GM18511 (cell line): ENCODE results near the gene STYX.
A peak's percentile ranks its signal among the peaks of the same experiment; 100 is the strongest.
"Not testable (repeated sequence)": the region's sequence is repeated elsewhere in the genome, so short reads cannot be mapped to it uniquely, and the experiment has no call there.

Source experiments
- ATAC-seq: cut with Tn5 transposase; IDR thresholded peaks from one replicate; pipeline ENCODE4 v1.9.1; 2021; ENCODE audit warnings: mild to moderate bottlenecking, moderate library complexity; ENCODE audit not compliant: unreplicated experiment

Gene STYX

DNA sequence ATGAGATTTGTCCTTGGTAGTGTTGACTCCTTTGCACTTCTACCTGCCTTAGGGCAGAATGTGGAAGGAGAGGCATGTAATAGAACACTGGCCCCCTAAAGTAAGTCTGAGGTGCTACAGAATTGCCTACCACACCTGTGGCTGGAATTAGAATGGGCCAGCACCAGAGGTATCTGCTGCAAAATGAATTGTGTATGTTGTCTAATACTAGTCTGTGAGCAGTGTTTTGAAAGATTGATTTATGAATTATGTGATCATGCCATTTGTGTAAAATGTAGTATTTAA is 5.7 kb upstream of the STYX start:
- no peak for ATAC-seq

- not testable (repeated sequence) for ATAC-seq
These were observed 2.5 kb upstream of the STYX start for GRCh38 chr14:52727509-52727908.

- ATAC-seq, result not testable (repeated sequence)
These were observed 931 bp upstream of the STYX start for GRCh38 chr14:52729035-52729434.

DNA sequence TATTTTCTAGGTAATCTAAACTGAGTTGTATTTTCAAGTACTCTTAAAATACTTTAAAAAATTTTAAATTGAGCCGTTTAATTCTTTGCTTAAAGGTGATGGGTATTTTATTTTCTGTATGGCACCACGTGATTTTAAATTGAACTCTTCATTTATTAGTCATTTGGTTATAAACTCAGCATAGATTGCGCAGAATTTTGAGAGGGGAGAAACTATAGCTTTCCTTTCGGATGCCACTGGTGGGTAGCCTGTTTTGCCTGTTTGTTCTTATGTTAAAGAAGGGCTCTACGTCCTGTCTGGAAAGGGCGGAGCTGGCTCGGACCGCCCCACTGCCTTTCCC is 411 bp upstream of the STYX start:
- no peak for ATAC-seq

DNA sequence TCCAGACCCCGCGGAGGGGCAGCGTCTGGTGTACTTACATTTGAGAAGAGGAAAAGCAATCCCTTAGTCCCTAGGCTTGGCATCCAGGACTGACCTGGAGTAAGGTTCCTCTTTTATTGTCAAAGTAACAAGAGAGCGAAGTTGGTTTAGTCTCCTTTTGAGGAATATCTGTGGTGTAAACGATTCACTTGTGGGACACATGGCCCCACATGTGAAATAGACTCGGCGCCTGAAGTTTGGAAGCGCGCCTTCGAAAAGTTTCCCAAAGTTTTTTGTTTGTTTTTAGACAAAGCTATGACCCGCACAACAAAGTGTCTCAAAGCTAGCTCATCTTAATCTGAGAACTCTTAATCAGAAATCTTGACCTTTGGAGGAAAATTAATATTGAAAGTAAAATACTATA is 744 bp downstream of the STYX start:
- no peak for ATAC-seq

GRCh38 chr14:52733824-52734223 is 3.9 kb downstream of the STYX start:
- ATAC-seq, result no peak

GRCh38 chr14:52735921-52736489 is 6.0 kb downstream of the STYX start:
- no peak for ATAC-seq

DNA sequence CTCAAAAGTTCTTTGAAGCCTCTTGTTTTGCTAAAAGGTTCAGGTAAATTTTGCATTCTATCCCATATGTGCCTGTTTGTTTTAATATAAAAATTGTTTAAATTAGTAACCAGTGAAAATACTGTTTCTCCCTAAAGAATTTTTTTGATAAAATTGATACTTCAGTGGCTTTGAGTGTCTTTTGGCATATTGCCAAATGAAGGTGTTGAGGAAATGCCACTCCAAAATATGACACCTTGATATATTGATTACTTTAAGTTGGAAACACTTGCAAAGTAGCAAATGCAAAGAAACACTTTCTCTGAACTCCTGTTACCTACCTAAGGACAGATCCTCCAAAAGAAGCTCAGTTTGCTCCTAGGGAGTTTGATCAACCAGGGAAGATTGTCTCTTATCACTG is 8.4 kb downstream of the STYX start:
- no peak for ATAC-seq

- ATAC-seq, result no peak
These were observed 10.8 kb downstream of the STYX start for GRCh38 chr14:52740751-52741150.

DNA sequence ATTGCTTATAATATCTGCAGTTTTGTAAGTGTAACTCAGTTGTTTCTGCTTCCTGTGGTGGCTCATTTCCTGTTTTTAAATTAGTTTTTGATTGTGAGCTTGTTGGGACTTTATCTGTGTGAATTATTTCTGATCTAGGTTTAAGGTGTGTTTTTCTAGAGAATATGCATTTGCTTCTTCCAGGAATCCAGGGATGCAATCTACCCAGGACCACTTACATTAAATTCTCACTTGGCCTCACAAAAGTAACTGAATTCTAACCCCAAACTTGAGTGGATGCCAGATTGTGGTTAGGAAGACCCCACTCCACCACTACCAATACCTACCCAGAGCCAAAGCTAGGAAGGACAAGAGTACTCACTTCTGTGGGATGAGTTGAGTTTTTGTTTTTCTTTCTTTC is 11.9 kb downstream of the STYX start:
- peak; percentile 35 for ATAC-seq

DNA sequence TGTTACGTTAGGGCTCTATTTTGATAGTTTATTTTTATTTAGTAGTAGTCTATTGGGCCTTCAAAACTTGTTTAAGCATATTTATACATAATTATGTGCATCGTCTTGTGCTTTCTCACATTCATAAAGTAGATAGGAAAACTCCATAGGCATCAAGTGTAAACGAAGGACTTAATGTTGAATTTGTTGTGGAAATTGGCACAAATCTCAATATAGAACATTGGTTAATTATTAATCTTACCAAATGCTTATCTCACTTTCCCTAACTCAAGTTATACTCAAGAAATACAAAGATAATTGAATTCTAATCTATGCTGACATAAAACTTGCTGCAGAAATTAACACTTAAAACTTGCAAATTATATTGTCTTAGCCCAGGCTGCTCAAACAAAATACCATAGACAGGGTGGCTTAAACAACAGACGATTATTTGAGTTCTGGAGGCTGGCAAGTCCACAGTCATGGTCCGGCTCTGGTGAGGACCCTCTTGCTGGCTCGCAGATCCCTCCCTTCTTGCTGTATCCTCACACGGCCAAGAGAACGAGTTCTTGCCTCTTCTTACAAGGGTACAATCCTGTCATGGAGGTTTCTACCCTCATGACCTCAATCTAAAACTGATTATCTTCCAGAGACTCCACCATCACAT is 18.8 kb downstream of the STYX start:
- ATAC-seq, result no peak

GRCh38 chr14:52755607-52756316 is 25.8 kb downstream of the STYX start:
- ATAC-seq, result no peak

DNA sequence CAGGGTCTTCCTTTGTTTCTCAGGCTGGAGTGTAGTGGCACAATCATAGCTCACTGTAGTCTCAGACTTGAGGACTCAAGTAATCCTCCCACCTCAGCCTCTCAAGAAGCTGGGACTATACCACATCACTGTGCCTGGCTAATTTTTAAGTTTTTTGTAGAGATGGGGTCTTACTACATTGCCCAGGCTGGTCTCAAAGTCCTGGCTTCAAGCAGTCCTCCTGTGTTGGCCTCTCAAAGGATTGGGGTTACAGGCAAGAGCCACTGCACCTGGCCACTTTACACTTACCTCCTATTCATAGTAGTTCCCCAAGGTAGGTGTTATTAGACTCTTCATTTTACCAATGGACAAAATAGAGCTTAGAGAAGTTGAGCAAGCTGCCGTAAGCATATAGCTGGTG is 29.2 kb downstream of the STYX start:
- no peak for ATAC-seq

GRCh38 chr14:52762923-52763322 is 33.0 kb downstream of the STYX start:
- not testable (repeated sequence) for ATAC-seq

DNA sequence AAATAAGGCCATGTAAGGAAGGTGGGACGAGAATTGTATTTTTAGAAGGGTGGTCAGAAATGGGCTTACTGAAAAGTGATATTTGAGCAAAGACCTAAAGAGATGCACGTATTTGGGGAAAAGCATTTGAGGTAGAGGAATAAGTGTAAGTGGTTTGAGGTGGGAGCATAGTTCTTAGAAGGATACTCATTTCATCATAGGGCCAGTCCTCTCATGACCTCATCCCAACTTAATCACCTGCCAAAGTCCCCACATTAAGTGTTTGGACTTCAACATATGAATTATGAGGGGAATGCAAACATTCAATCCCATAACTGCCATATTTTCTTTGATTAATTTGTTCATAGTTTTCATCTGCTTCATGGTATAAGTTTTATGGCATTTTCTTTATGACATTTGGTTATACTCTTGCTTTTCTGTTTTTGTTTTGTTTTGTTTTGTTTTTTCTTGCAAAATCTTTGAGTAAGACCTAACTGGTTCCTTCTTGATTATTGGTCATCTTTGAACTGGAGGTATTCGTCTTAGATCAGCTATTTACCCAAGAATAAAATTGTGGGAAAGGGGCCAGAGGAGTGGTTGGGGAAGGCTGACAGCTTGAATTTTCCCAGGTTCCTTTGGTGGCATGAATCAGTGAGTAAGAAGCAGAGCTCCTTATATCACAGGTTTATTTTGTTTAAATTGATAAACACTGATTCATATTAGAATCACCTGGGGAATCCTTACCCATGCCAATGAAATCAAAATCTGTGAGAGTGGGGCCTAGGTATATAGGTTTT is 37.3 kb downstream of the STYX start:
- ATAC-seq, result no peak

DNA sequence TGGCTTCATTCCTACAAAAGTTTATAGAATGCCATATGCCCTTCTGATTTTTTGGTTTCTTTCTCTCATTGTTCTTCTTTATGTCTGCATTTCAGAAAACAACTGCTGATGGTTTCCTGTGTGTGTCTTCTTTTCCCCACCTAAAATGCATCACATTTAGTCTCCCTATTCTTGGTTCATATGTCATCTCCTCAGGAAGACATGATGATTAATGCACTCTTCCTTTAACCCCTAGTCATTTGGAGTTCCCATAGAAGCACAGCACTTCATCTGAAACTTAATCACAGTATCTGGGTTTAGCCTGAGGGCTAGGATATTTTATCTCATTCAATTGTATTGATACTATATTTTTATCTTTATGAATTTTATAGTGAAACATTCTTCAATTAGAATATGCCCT is 39.9 kb downstream of the STYX start:
- ATAC-seq, result no peak

DNA sequence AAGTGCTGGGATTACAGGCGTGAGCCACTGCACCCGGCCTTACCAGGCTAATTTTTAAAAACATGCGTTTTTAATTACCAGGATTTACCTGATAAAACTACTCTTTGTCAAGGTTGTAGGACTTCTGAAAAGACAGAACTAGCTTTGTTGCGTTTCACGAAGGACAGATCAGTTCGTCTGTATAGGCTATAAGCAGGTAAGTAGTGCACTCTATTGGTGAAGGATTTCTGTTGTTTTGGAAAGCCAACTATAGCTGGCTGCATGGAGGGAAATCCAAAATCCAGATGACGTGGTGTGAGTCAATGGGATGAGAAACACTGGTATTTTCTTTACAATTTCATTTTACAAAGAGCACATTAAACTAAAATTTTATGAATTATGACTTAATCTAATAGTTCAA is 46.9 kb downstream of the STYX start:
- ATAC-seq, result no peak

DNA sequence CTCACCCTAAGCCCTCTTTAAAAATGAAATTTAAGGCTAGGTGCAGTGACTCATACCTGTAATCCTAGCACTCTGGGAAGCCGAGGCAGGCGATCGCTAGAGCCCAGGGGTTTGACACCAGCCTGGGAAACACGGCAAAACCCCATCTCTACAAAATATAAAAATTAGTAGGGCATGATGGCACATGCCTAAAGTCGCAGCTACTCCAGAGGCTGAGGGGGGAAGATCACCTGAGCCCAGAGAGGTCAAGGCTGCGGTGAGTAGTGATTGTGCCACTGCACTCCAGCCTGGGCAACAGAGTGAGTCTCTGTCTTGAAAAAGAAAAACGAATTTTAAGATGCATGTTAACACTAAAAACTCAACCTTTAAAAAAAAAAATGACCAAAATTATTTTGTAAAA is 48.7 kb downstream of the STYX start:
- ATAC-seq, result no peak

- no peak for ATAC-seq
These were observed 50.9 kb downstream of the STYX start for GRCh38 chr14:52780893-52781292.

DNA sequence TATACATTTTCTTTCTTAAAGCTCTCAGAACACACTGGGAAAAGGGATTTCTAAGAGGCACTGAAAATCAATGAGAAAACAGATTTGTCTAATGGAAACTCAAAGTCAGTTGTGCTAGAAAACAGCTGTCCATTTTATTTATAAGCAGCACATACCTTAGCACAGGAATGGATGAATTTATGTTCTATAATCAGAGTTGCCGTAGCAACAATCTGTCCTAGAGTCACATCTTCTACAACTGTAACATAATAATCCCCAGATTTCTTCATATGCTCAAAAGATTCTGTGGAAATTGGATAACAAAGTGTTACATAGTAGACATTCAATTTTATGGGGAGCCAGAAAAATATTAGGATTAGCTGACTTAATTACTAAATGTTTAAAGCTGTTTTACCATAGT is 51.7 kb downstream of the STYX start:
- no peak for ATAC-seq

DNA sequence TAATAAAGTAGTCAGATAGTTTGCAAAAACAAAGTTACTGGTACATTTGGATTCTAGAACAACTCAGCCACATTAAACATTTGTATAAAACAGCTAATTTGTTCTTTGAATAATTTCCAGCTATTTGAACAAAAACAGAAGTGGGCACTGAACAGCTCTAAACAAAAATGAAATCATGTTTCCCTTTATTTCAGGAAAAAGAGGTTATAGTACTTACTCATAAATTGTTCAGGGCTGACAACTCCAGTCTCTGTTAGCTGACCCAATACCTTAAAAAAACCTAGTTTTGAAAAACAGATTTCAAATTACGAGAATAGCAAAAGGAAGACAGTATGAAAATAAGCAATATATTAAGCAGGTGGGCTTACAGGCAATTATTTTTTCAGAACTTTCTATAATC is 53.2 kb downstream of the STYX start:
- ATAC-seq, result no peak

DNA sequence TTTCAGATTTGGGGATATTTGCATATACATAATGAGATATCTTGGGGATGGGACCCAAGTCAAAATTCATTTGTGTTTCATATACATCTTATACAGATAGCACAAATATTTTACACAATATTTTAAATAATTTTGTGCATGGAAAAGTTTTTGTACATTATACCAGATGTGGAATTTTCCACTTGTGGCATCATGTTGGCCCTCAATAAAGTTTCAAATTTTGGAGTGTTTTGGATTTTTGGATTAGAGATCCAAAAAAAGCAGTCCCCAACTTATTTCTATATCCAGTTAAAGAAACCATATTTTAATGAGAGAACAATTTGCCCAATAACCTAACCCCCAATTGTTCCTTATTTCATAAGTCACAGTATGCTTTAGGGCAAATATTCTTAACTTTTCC is 56.9 kb downstream of the STYX start:
- ATAC-seq, result no peak
